Measurements from ENCODE around the gene KATNAL2.
A peak's percentile ranks its signal among the peaks of the same experiment; 100 is the strongest.

The KATNAL2 gene

DNA sequence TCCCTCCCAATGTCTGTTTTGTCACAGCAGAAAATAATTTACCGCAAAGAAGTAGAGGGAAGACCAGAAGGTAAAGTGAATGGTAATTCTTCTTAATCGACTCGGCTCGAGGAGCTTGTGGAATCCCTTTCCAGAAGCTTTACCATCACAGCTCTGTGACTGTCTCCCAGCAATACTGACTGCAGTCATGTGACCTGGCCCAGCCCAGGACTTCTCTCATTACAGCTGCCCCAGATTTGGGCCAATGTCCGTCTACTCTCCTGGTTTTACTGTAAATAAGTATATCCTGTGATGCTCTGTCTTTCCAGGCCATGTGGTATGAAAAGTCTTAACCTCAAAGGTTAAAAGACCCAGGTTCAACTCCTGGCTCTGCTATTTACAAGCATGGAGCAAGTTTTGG is 137.0 kb downstream of the KATNAL2 start:
- H3K4me3 ChIP-seq (replicated peaks; ENCODE audit: low read depth, low read length): no peak overlapping the region
- DNase-seq (ENCODE audit: extremely low read depth, low read depth): no peak
- TF ChIP-seq, protein P1, sequence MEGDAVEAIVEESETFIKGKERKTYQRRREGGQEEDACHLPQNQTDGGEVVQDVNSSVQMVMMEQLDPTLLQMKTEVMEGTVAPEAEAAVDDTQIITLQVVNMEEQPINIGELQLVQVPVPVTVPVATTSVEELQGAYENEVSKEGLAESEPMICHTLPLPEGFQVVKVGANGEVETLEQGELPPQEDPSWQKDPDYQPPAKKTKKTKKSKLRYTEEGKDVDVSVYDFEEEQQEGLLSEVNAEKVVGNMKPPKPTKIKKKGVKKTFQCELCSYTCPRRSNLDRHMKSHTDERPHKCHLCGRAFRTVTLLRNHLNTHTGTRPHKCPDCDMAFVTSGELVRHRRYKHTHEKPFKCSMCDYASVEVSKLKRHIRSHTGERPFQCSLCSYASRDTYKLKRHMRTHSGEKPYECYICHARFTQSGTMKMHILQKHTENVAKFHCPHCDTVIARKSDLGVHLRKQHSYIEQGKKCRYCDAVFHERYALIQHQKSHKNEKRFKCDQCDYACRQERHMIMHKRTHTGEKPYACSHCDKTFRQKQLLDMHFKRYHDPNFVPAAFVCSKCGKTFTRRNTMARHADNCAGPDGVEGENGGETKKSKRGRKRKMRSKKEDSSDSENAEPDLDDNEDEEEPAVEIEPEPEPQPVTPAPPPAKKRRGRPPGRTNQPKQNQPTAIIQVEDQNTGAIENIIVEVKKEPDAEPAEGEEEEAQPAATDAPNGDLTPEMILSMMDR (IDR thresholded peaks at IDR 0.05; ENCODE audit: low read depth, low read length, missing control alignments): no peak

DNA sequence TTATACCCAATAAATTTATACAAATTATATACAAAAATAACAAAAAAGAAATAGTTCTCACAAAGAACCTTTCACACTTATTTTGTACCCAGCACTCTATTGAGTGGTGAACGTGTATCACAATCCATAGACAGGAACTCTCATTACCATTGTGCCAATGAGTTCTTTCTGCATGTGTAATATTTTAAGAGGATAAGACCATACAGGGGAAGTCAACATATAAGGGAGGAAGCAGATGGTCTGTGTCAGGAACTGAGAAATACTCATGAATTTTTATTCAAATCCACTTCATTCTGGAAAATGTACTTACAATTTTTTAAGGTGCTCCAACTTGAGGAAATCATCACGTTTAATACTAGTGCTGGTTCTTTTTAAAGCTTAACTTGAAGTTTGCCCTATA is 145.1 kb downstream of the KATNAL2 start:
- H3K4me3 ChIP-seq (replicated peaks; ENCODE audit: low read depth, low read length): no peak overlapping the region
- TF ChIP-seq, protein P1 (IDR thresholded peaks at IDR 0.05; ENCODE audit: low read depth, low read length, missing control alignments): no peak
- no peak for DNase-seq (ENCODE audit: extremely low read depth, low read depth)

DNA sequence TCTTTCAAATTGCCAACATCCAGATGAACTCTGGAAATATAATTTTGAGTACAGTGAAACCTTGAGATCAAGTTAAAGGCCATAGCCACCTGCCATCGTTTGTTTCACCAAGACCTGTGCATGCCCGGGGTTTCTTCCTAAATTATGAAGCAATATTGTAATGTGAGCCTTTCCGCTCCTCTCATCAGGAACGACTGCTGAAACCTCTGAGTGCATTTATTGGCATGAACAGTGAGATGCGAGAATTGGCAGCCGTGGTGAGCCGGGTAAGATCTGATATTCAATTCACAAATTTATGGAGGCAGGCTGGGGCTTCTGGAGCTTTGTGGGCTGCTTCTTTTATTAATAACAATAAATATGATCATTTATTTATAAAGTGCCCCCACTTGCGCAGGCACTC is 145.7 kb downstream of the KATNAL2 start:
- no peak for DNase-seq (ENCODE audit: extremely low read depth, low read depth)
- TF ChIP-seq, protein P1 (IDR thresholded peaks at IDR 0.05; ENCODE audit: low read depth, low read length, missing control alignments): no peak
- H3K4me3 ChIP-seq (replicated peaks; ENCODE audit: low read depth, low read length): no peak overlapping the region

DNA sequence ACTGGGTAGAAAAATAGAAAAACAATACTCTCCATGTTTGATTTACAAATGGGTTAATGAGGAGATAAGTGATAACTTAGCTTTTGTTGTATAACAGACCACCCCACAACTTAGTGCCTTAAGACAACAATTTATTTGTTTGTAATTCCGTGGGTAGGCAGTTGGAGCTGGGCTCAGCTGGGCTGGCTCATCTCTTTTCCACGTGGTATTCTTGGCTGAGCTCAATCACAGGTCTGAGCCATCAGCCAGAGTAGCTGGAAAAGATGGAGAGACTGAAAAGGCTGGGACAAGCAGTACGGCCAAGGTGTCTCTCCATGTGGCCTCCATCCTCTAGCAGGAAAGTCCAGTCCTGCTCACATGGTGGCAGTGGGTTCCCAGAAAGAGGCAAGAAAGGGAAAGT is 150.2 kb downstream of the KATNAL2 start:
- TF ChIP-seq, protein P1 (IDR thresholded peaks at IDR 0.05; ENCODE audit: low read depth, low read length, missing control alignments): no peak
- no peak for DNase-seq (ENCODE audit: extremely low read depth, low read depth)

DNA sequence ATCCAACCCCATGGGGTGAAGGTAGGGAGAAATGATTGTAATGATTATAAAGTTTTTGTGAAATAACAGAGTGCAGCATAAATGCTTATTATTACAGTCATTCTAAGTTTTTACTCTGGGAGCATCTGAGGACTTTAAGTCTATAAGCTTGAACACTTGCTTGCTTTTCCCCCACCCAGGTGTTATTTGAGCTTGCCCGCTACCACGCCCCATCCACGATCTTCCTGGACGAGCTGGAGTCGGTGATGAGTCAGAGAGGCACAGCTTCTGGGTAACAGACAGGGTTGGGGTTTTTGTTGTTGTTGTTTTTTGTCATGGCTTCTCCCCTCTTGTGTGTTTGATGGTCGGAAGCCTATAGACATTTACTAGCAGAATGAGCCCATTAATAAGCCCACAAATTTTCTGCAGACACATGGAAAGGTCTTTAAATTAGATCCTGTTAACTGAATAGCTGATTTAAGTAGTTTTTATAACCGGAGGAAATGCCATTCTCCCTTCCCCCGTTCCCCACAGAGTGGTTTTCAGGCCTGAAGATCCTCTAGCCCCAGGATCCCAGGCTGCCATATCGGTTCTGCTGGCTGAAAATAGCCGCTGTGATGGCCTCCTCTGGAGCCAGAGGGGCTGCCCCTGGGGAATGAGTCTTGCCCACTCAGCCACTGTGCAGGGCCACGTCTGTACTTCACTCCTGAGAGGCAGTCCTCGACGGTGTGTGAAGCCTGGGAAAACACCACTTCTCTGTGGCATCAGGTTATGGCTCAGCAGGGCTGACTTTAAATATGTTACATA is 157.9 kb downstream of the KATNAL2 start:
- peak; percentile 51 for DNase-seq (ENCODE audit: extremely low read depth, low read depth)
- TF ChIP-seq, protein P1 (IDR thresholded peaks at IDR 0.05; ENCODE audit: low read depth, low read length, missing control alignments): no peak
- H3K4me3 ChIP-seq (replicated peaks; ENCODE audit: low read depth, low read length): no peak overlapping the region

More for the DNA sequence above, 150.2 kb downstream of the KATNAL2 start:
- H3K4me3 ChIP-seq (replicated peaks; ENCODE audit: low read depth, low read length): no peak overlapping the region

DNA sequence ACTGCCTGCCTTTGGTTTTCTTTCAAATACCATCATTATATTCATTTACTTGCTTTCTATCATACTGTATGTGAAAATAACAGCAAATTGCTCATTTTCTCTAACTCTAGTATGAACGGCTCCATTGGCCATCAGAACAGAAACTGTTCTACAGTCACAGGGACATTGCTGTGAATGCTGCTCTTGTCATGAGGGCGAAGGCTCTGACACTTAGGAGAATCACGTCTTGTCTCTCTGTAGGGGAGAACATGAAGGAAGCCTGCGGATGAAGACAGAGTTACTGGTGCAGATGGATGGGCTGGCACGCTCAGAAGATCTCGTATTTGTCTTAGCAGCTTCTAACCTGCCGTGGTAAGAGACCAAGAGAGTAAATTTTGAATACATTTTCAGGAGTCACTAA is 159.7 kb downstream of the KATNAL2 start:
- DNase-seq (ENCODE audit: extremely low read depth, low read depth): no peak

More for the DNA sequence above, 159.7 kb downstream of the KATNAL2 start:
- TF ChIP-seq, protein P1 (IDR thresholded peaks at IDR 0.05; ENCODE audit: low read depth, low read length, missing control alignments): no peak
- no peak overlapping the region for H3K4me3 ChIP-seq (replicated peaks; ENCODE audit: low read depth, low read length)

Measured in HFF-Myc (cell line).